HCT116 (cell line): Measurements from ENCODE around the gene PRPF8. TPM values are rescaled to one million over a fixed set of nuclear protein-coding genes. Genes with fewer than 3 reads are reported as not detected.
"Not testable (repeated sequence)": the region's sequence is repeated elsewhere in the genome, so short reads cannot be mapped to it uniquely, and the experiment has no call there.

Experiments
- ATAC-seq: fragments of 200-7000 bp; cut with Tn5 transposase; 2 replicates; pipeline ENCODE4 v1.9.1; 2020; ENCODE audit warnings: mild to moderate bottlenecking, moderate library complexity
- BruUV-seq: library from RNA; stranded (reverse); fragments of 400-500 nt; replicated peaks from 2 replicates; lab custom pipeline; 2021; lab: Mats Ljungman, UMichigan
- CTCF ChIA-PET: fragments of 300-600 bp; sonication (Branson Sonifier 250); formaldehyde crosslinking; loops from one replicate; lab custom pipeline; 2021; ENCODE audit warnings: antibody characterized with exemption; lab: Charles Lee
- POLR2A ChIA-PET: fragments of 300-600, 350-600 bp; sonication (Branson Sonifier 250); formaldehyde crosslinking; loops from one replicate; lab custom pipeline; 2021; ENCODE audit warnings: antibody characterized with exemption; lab: Charles Lee
- RAD21 ChIA-PET, 2 experiments: fragments of 300-600 bp; sonication (Branson Sonifier 250); formaldehyde crosslinking; loops; one replicate each; lab custom pipeline; 2023; ENCODE audit warnings: low total read pairs in 2 of 2; ENCODE audit not compliant: uncharacterized antibody in 2 of 2, unreplicated experiment in 2 of 2, low non-redundant PET in 1 of 2; lab: Charles Lee
- DNase-seq: peaks from one replicate; pipeline ENCODE4 v3.0.0-alpha.2; 2010; ENCODE audit warnings: low read depth, low spot score
- H2AFZ ChIP-seq: fragments of 200-600 bp; shearing (Covaris generic), sonication (generic); 2 replicates; pipeline ENCODE4 v1.6.1; 2017; ENCODE audit warnings: low read depth, mixed run types, mixed read lengths, antibody characterized with exemption, low read length; ENCODE audit not compliant: poor library complexity, severe bottlenecking
- H3K27ac ChIP-seq: 2 replicates; pipeline ENCODE4 v1.5.1; 2012; ENCODE audit warnings: low read depth, low read length
- H3K27me3 ChIP-seq: fragments of 200-600 bp; sonication (generic); 2 replicates; pipeline ENCODE4 v1.6.1; 2016; ENCODE audit warnings: mixed run types, low read length, mixed read lengths; ENCODE audit not compliant: insufficient read depth
- H3K36me3 ChIP-seq, 2 experiments: fragments of 200-500 bp in 1 of 2; fragments of 200-600 bp in 1 of 2; sonication (Bioruptor generic) in 1 of 2; sonication (generic) in 1 of 2; 2 replicates each; pipeline versions ENCODE4 v1.5.1 to v1.6.1; 2014 to 2016; ENCODE audit warnings: low read length in 2 of 2, inconsistent platforms in 1 of 2, mixed read lengths in 1 of 2, mixed run types in 1 of 2; ENCODE audit not compliant: insufficient read depth in 2 of 2, control insufficient read depth in 1 of 2
- H3K4me1 ChIP-seq, 2 experiments: fragments of 200-600 bp in 1 of 2; sonication (generic) in 1 of 2; 2 replicates each; pipeline versions ENCODE4 v1.5.1 to v1.6.1; 2012 to 2017; ENCODE audit warnings: low read length in 2 of 2, inconsistent platforms in 1 of 2, mild to moderate bottlenecking in 1 of 2, mixed read lengths in 1 of 2, mixed run types in 1 of 2, moderate library complexity in 1 of 2; ENCODE audit not compliant: insufficient read depth in 2 of 2, control insufficient read depth in 1 of 2
- H3K4me2 ChIP-seq: fragments of 200-600 bp; sonication (generic); 2 replicates; pipeline ENCODE4 v1.6.1; 2017; ENCODE audit warnings: mixed run types, low read length, mixed read lengths
- H3K4me3 ChIP-seq, 2 experiments: fragments of 200-600 bp in 1 of 2; sonication (generic) in 1 of 2; replicated peaks in 1 of 2; 2 replicates each; pipeline ENCODE4 v1.5.1; 2011 to 2016; ENCODE audit warnings: low read length in 2 of 2, control low read depth in 1 of 2, low read depth in 1 of 2, mild to moderate bottlenecking in 1 of 2, mixed read lengths in 1 of 2, mixed run types in 1 of 2
- H3K79me2 ChIP-seq: fragments of 200-600 bp; sonication (generic); 2 replicates; pipeline ENCODE4 v1.6.1; 2017; ENCODE audit warnings: mild to moderate bottlenecking, mixed run types, low read length, moderate library complexity, mixed read lengths; ENCODE audit not compliant: insufficient read depth
- H3K9ac ChIP-seq: fragments of 200-600 bp; sonication (generic); 2 replicates; pipeline ENCODE4 v1.6.1; 2016; ENCODE audit warnings: low read length, mixed read lengths
- H3K9me2 ChIP-seq: fragments of 200-600 bp; sonication (generic), shearing (Covaris generic); 2 replicates; pipeline ENCODE4 v1.6.1; 2017; ENCODE audit warnings: mixed run types, mild to moderate bottlenecking, moderate library complexity; ENCODE audit not compliant: insufficient read depth
- H3K9me3 ChIP-seq, 2 experiments: fragments of 200-500 bp in 1 of 2; fragments of 200-600 bp in 1 of 2; sonication (Bioruptor generic) in 1 of 2; sonication (generic) in 1 of 2; 2 replicates each; pipeline ENCODE4 v1.6.1; 2014 to 2017; ENCODE audit warnings: low read length in 2 of 2, mixed read lengths in 2 of 2, inconsistent platforms in 1 of 2, low read depth in 1 of 2, mild to moderate bottlenecking in 1 of 2, mixed run types in 1 of 2, moderate library complexity in 1 of 2; ENCODE audit not compliant: control insufficient read depth in 1 of 2, insufficient read depth in 1 of 2
- H4K20me1 ChIP-seq: fragments of 200-600 bp; sonication (generic), shearing (Covaris generic); 2 replicates; pipeline ENCODE4 v1.6.1; 2017; ENCODE audit warnings: mixed run types, mild to moderate bottlenecking, moderate library complexity; ENCODE audit not compliant: insufficient read depth
- CEBPB ChIP-seq: IDR thresholded peaks from 2 replicates; pipeline ENCODE4 v1.6.1; 2012; ENCODE audit warnings: low read depth
- CTCF ChIP-seq, 3 experiments: fragments of 200-600 bp in 1 of 3; sonication (generic) in 1 of 3; IDR thresholded peaks in 2 of 3; conservative IDR thresholded peaks in 1 of 3; 2 replicates each; pipeline ENCODE4 v1.5.1; 2012 to 2017; ENCODE audit warnings: low read depth in 2 of 3, low read length in 2 of 3, antibody characterized with exemption in 1 of 3, borderline replicate concordance in 1 of 3, control low read depth in 1 of 3, mild to moderate bottlenecking in 1 of 3, mixed read lengths in 1 of 3, mixed run types in 1 of 3, moderate library complexity in 1 of 3; ENCODE audit not compliant: insufficient read depth in 1 of 3
- ELF1 ChIP-seq: IDR thresholded peaks from 2 replicates; pipeline ENCODE4 v1.6.1; 2012; ENCODE audit warnings: low read depth, borderline replicate concordance
- EZH2phosphoT487 ChIP-seq: fragments of 200-600 bp; IDR thresholded peaks from 2 replicates; pipeline ENCODE4 v1.6.1; 2018; ENCODE audit warnings: antibody characterized with exemption, borderline replicate concordance
- POLR2A ChIP-seq: IDR thresholded peaks from 2 replicates; pipeline ENCODE4 v1.7.0; 2011; ENCODE audit warnings: borderline replicate concordance; ENCODE audit not compliant: insufficient read depth, insufficient read length; ENCODE audit errors: extremely low read depth
- SRF ChIP-seq: IDR thresholded peaks from 2 replicates; pipeline ENCODE4 v1.6.1; 2012; ENCODE audit warnings: low read depth
- TCF7L2 ChIP-seq: IDR thresholded peaks from 2 replicates; pipeline ENCODE4 v1.7.0; 2011; ENCODE audit warnings: borderline replicate concordance, inconsistent platforms; ENCODE audit not compliant: insufficient read depth, insufficient read length; ENCODE audit errors: extremely low read depth
- ZFX ChIP-seq: fragments of 450-650 bp; IDR thresholded peaks from 2 replicates; pipeline ENCODE4 v1.6.1; 2017
- intact Hi-C: fragments of 100-400 bp; cut with micrococcal nuclease; formaldehyde crosslinking; loops from 2 replicates; pipeline ENCODE4 v1.10.0; 2022
- total RNA-seq: library from RNA; stranded (reverse); gene quantifications from one replicate; pipeline ENCODE4 v1.2.1, GENCODE V29; 2021; ENCODE audit not compliant: unreplicated experiment
- TF ChIP-seq, protein P1 (sequence below): IDR thresholded peaks from 2 replicates; pipeline ENCODE4 v1.6.1; 2012

Gene PRPF8
- total RNA-seq, 1 experiment from 2014 or later, result 386 TPM

- ATAC-seq (no peak), DNase-seq (no peak)
- Histone ChIP-seq H2AFZ (no peak overlapping the region), H3K36me3 (no peaks in the 10 kb centered on the region), H3K4me1 (no peaks in the 10 kb centered on the region), H3K4me3 (no peak overlapping the region), H3K9me2 (no peaks in the 10 kb centered on the region), H3K4me2 (no peak overlapping the region), H4K20me1 (no peaks in the 10 kb centered on the region), H3K9ac (no peak overlapping the region), H3K9me3 (no peaks in the 10 kb centered on the region), H3K79me2 (no peaks in the 10 kb centered on the region), H3K27me3 (no peaks in the 10 kb centered on the region), H3K27ac (no peak overlapping the region)
- no peak for TF ChIP-seq EZH2phosphoT487
- no peak for TF ChIP-seq CEBPB
- TF ChIP-seq SRF, result no peak
- no peak for TF ChIP-seq CTCF (IDR thresholded peaks at IDR 0.05 in 2 of 3, conservative IDR thresholded peaks at IDR 0.05 in 1 of 3; ENCODE audit: borderline replicate concordance in 1 of 3, insufficient read depth in 1 of 3, low read depth in 2 of 3, low read length in 2 of 3)
- TF ChIP-seq, protein P1, sequence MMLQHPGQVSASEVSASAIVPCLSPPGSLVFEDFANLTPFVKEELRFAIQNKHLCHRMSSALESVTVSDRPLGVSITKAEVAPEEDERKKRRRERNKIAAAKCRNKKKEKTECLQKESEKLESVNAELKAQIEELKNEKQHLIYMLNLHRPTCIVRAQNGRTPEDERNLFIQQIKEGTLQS, result no peak
- no peak for TF ChIP-seq ZFX
- no peak for TF ChIP-seq TCF7L2
- TF ChIP-seq ELF1, result no peak
- no peak for TF ChIP-seq POLR2A
- POLR2A ChIA-PET, result no interaction called here
- RAD21 ChIA-PET, result no interaction called here
- intact Hi-C loops, result no loop called here
- CTCF ChIA-PET, result no interaction called here
- no TSS peak for BruUV-seq
Observed at GRCh38 chr17:1703063-1703462, 18.4 kb upstream of the PRPF8 start.

DNA sequence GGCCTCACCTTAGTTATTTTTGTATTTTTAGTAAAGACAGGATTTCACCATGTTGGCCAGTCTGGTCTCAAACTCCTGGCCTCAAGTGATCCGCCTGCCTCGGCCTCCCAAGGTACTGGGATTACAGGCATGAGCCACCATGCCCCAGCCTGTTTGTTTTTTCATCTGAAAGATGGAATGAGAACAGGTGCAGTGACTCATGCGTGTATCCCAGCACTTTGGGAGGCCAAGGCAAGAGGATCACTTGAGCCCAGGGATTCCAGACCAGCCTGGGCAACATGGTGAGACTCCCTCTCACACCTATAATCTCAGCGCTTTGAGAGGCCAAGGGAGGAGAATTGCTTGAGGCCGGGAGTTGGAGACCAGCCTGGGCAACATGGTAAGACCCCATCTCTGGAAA, 15.2 kb upstream of the PRPF8 start:
- intact Hi-C loops, H3K9ac ChIP-seq, CTCF ChIA-PET, DNase-seq, H3K9me2 ChIP-seq, H3K4me3 ChIP-seq, H4K20me1 ChIP-seq, RAD21 ChIA-PET, ATAC-seq, H3K27me3 ChIP-seq, H2AFZ ChIP-seq, BruUV-seq, H3K36me3 ChIP-seq, H3K9me3 ChIP-seq, H3K27ac ChIP-seq, H3K4me1 ChIP-seq, H3K79me2 ChIP-seq, H3K4me2 ChIP-seq, POLR2A ChIA-PET: not testable (repeated sequence)
